Endometrial microvascular endothelial cells (primary cell): Measurements from ENCODE around the gene LPA. TPM values are rescaled to one million over a fixed set of nuclear protein-coding genes. Genes with fewer than 3 reads are reported as not detected.
"Not testable (repeated sequence)": the region's sequence is repeated elsewhere in the genome, so short reads cannot be mapped to it uniquely, and the experiment has no call there.

Experiments used
- in situ Hi-C: cut with HindIII; loops from 2 replicates; pipeline ENCODE4 v1.10.0; 2017; ENCODE audit warnings: low sequenced_read_pairs, low pct_unique_long_range_greater_than_20kb; ENCODE audit errors: inconsistent ontology term
- total RNA-seq: library from RNA; depleted of rRNA; stranded (reverse); fragments of >200 nt; gene quantifications from one replicate; pipeline ENCODE4 v1.2.3, GENCODE V29; 2015; ENCODE audit errors: inconsistent ontology term

LPA gene
- total RNA-seq, 1 donor from 2014 or later = not detected

GRCh38 chr6:160668589-160668988 is 4.5 kb upstream of the LPA start:
- in situ Hi-C loops = no loop called here

GRCh38 chr6:160667639-160668481 is 3.8 kb upstream of the LPA start:
- in situ Hi-C loops = no loop called here

DNA sequence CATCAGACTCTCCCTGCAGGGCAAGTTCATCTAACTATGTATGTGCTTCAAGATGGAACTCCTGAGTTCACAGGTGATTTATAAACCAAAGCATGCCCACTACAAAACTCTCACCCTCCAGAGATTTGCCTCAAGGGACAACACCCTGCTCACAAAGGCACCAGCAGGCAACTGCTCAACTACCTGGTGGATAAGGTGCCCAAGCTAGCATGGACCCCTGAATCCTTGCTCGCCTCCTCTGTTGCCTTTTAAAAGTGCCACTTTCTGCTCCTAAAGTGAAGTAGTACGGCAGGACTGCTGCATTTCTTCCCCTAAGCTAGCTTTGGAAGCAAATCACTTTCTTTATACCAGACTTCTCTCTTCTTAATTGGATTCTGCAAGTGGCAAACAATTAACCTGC is 1.2 kb downstream of the LPA start:
- in situ Hi-C loops = no loop called here

- in situ Hi-C loops = no loop called here
Measured at GRCh38 chr6:160662429-160662828, 1.6 kb downstream of the LPA start.

DNA sequence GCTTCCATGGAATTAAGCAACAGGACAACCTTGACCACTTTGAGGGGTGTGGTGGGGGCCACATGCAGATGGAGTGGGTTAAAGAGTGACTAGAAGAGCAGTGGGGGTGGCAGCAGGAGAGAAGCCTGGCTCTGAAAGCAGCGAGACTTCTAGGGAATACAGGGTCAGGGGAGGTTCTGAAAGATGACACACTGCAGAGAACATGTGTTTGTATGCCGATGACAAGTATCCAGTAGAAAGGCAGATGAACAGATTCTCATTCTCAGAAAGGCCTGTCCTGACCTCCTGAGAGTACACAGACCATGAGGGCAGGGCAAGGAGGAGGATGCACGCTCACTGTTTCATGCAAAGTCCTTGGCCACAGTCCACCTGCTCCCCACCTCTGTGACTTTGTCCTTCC is 2.9 kb downstream of the LPA start:
- in situ Hi-C loops = no loop called here

DNA sequence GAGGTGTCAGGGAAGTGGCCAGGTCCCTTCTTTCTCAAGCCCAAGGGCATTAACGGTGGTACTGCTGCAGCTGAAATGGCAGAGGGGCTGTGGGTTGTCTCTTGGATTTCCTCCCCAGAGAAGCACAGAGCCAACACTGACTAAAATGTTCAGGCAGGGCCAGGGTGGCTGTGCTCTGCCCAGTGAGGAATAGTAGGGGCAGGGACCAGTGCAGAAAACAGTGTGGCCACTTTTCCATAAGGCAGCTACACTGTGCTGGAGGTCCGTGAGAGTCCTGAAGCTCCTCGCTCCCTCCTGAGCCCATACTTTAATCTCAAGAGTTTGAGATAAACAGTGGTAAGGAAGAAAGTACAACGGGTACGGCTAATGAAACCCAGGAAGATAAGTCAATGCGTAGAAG is 4.5 kb downstream of the LPA start:
- in situ Hi-C loops = no loop called here

GRCh38 chr6:160634706-160635105 is 29.4 kb downstream of the LPA start:
- in situ Hi-C loops = no loop called here

GRCh38 chr6:160595838-160596832 is 67.9 kb downstream of the LPA start:
- in situ Hi-C loops = no loop called here

- in situ Hi-C loops = not testable (repeated sequence)
Measured at GRCh38 chr6:160595297-160595696, 68.8 kb downstream of the LPA start.

GRCh38 chr6:160586374-160586773 is 77.7 kb downstream of the LPA start:
- in situ Hi-C loops = no loop called here

- in situ Hi-C loops = no loop called here
Measured at GRCh38 chr6:160583794-160584193, 80.3 kb downstream of the LPA start.

DNA sequence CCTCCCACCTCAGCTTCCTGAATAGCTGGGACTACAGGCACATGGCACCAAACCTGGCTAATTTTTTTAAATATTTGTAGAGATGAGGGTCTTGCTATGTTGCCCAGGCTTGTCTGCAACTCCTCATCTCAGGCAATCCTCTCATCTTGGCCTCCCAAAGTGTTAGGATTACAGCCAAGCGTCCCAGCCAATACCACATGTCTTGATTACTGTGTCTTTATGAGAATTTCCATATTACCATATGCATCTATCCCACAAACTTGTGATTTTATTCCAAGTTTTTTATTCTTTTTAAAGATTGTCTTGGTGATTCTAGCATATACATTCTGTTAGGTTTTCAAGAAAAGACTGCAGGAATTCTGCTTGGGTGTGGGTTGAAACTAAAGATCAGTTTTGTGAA is 82.7 kb downstream of the LPA start:
- in situ Hi-C loops = no loop called here

- in situ Hi-C loops = not testable (repeated sequence)
Measured at GRCh38 chr6:160578515-160578914, 85.6 kb downstream of the LPA start.

DNA sequence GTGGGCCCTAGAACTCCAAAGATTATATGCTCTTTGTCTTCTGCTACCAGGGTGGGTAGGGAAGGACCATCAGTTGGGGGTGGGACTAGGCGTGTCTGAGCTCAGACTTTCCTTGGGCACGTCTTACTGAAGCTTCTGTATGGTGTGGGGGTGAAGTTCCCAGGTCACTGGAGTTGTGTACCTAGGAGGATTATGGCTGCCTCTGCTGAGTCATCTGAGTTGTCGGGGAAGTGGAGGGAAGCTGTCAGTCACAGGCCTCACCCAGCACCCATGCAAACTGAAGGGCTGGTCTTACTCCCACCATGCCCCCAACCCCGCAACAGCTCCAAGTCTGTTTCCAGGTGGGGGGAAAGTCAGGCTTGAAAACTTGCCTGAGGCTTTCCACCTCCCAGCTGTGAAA is 90.1 kb downstream of the LPA start:
- in situ Hi-C loops = no loop called here

DNA sequence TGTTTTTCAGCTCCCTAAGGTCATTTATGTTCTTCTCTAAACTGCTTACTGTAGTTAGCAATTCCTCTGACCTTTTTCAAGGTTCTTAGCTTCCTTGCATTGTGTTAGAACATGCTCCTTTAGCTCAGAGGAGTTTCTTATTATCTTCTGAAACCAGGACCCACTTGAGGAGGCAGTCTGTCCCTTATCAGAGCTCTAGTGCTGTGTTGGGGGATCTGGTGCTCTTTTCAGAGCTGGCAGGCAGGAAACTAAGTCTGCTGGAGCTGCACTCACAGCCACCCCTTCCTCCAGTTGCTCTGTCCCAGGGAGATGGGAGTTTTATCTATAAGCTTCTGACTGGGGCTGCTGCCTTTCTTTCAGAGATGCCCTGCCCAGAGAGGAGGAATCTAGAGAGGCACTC is 92.9 kb downstream of the LPA start:
- in situ Hi-C loops = not testable (repeated sequence)

DNA sequence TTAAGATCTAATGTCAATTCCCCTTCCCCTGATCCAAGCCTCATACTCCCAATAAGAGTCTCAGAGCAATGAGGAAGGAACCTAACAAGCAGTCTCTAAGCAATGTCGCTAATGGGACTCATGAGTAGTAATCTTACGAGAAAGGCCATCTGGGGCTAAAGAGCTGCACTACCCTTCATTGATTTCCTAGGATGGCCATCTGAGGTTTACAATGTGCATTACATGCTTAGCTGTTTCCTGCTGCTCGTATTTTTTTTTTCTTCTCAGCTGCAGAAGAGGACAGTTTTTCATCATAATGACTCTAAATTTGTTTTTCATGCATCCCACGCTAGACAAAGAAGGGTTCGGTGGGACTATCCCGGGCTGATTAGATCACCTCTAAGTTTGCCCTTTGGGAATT is 119.3 kb downstream of the LPA start:
- in situ Hi-C loops = no loop called here

DNA sequence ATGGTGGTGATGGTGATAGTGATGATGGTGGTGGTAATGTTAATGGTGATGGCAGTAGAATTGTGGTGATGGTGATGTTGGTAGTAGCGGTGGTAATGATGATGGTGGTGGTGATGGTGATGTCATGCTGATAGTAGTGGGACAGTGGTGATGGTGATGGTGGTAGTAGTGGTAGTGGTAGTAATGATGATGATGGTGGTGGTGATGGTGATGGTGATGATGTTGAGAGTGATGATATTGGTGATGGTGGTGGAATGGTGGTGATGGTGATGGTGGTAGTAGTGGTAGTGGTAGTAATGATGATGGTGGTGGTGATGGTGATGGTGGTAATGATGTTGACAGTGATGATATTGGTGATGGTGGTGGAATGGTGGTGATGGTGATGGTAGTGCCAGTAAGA is 128.8 kb downstream of the LPA start:
- in situ Hi-C loops = no loop called here

GRCh38 chr6:160534050-160534696 is 129.9 kb downstream of the LPA start:
- in situ Hi-C loops = no loop called here

DNA sequence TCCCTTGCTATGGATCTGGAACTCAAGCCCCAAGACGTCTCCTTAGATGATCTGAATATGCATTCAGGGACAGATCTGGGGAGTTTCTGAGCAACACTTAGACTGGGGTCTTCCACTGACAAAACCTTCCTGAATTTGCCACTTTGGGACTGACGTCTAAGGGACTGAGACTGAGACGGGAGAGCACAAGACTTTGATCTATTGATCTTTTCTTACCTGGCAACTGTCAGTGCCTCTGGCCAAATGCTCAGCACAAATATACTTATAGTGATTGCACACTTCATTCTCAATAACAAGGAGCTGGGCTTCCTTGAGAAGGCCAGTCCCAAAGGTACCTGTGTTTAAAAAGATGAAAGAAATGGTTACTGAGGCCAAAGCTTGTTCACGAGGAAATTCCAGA is 131.8 kb downstream of the LPA start:
- in situ Hi-C loops = no loop called here
